ENCODE data around the gene PARP15.

- TF ChIP-seq POLR2A (IDR thresholded peaks at IDR 0.05; ENCODE audit: low read depth, low read length) (no peak), TAF1 (IDR thresholded peaks at IDR 0.05; ENCODE audit: low read depth, low read length) (no peak), POLR2AphosphoS5 (IDR thresholded peaks at IDR 0.05; ENCODE audit: low read depth, low read length) (no peak), PAX5 (IDR thresholded peaks at IDR 0.05; ENCODE audit: insufficient read depth, low read length, severe bottlenecking) (no peak)
Observed at GRCh38 chr3:122580470-122580869, 3.0 kb downstream of the PARP15 start.

Data from GM12891 (cell line).